ENCODE results near the gene TRAPPC5.

The TRAPPC5 gene

GRCh38 chr19:7645656-7646425 is 34.8 kb upstream of the TRAPPC5 start:
- no peak for DNase-seq

DNA sequence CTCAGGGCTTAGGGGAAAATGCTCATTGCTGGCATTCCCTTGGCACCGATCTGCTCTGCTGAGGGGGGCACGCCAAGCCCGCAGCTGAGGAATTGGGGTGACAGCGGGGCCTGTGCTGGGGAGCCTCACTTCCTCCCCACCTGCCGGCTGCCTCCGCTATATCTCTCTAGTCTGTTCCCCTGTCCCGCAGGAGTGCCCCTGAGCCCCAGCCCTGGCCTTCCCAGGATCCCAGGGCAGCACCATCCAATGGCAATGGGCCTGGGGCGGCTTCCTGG is 34.3 kb upstream of the TRAPPC5 start:
- no peak for DNase-seq

GRCh38 chr19:7647156-7647555 is 33.5 kb upstream of the TRAPPC5 start:
- DNase-seq, result no peak

DNA sequence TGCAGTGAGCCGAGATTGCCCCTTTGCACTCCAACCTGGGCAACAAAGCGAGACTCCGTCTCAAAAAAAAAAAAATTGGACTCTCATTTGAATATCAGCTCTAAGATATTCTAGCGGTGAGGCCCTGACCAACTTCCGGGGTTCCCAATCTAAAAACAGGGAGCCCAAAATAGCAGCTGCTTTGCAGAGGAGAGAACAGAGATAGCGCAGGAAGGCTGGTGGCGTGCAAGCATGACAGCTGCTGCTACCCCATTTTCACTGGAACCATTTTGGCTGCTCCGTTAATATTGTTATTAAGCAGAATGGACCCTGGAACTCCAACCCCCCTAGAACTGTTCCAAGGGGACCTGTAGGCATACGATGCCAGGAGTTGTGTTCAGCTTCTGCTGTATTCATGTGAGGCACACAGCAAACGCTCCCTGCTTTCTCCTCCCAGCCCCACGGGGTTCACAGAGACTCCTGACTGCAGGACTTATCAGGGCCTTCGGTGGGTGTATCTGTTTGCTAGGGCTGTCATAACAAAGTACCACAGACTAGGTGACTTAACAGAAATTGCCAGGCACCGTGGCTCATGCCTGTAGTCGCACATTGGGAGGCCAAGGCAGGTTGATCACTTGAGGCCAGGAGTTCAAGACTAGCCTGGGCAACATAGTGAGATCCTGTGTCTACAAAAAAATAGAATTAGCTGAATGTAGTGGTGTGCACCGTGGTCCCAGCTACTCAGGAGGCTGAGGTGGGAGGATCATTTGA is 32.2 kb upstream of the TRAPPC5 start:
- no peak for DNase-seq

DNA sequence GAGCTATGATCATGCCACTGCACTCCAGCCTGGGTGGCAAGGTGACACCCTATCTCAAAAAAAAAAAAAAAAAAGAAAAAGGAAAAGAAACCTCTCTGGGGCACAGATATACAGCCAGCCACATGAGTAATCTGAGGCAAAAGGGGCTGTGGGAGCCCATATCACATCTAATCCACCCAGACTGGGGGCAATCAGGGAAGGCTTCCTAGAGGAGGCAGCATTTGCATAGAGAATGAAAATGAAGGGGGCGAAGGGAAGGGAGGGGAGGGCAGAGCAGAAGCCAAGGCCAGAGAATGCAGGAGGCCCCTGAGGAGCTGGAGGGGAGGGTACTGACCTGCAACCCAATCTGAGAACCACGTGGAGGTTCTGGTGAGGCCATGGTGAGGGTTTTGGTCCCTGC is 30.5 kb upstream of the TRAPPC5 start:
- no peak for DNase-seq

DNA sequence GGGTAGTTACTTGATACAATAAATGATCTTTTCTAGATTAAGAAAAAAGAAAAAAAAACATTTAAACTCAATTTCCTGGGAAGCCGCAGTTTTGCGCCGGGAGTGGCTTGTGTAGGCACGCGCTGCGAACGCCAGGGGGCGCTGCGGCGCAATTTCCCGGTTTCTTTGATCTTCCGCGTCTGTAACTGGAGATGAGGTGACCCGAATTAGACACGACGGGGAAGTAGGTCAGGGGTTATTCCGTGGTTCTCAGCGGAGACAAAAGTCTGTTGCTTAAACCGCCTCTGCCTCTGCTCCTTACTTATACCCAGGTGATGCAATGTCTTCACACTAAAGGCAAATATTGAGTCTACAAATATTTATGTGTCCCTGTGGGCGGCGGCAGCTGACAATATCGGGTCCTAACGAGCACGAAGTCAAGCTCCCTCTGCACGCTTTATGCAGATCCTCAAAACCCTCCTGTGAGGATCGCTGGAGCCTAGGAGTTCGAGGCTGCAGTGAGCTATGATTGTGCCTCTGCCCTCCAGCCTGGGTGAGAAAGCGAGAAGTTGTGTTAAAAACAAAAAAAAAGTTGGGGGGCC is 28.5 kb upstream of the TRAPPC5 start:
- DNase-seq, result peak; percentile 62

DNA sequence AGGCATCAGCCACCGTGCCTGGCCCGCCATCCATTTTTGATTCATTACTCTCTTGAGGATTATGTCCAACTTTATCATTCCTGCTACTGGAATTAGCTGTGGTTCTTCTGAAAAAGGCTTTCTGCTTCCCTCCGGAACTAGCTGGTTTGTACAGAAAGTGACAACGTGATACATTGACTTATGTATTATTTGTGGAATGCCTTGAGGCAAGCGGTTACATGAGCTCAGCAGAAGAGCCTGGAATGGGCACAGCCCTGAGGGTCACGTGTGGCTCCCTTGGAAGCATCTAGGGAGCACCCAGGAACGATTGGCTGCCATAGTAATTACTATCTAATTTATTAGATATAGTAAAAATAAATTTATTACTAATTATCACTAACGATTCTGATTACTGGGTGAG is 26.2 kb upstream of the TRAPPC5 start:
- no peak for DNase-seq

DNA sequence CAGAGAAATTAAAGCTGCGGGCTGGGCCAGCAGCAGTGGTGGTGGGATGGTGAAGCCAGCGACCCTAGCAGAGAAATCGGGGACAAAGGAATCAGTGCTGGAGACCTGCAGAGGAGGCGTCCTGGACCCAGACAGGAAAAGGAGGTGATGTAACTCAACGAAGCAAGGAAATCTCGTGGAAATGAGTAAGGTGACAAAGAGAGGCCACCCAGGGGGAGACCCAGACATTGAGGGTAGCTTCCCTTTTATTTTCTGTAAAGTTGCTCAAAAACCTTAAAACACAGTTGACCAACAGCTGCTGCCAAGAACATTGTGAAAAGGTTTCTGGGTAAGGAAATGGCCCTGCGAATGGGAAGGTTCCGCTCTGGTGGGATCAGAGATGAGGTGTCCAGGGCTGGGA is 25.1 kb upstream of the TRAPPC5 start:
- no peak for DNase-seq

DNA sequence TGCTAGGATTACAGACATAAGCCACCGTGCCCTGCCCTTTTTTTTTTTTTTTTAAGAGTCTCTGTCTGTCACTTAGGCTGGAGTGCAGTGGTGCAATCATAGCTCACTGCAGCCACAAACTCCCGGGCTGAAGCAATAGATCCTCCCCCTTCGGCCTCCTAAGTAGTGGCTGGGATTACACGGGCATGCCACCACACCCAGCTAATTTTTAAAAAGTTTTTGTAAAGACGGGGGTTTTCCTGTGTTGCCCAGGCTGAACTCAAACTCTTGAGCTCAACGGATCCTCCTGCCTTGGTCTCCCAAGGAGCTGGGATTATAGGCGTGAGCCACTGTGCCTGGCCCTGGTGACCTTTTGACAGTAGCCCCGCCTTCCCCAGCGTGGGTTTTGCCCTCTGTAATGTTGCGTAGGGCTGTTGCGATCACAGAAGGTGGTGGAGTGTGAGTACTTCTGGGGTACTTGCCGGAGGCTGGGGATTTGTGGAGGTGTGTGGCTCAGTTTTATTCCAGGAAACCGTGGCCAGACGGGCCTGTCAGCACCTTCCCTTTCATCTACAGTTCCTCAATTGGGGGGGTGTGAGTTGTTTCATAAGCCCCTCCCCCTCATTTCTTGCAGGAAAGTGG is 23.4 kb upstream of the TRAPPC5 start:
- no peak for DNase-seq

GRCh38 chr19:7658219-7658686 is 22.4 kb upstream of the TRAPPC5 start:
- DNase-seq, result no peak

DNA sequence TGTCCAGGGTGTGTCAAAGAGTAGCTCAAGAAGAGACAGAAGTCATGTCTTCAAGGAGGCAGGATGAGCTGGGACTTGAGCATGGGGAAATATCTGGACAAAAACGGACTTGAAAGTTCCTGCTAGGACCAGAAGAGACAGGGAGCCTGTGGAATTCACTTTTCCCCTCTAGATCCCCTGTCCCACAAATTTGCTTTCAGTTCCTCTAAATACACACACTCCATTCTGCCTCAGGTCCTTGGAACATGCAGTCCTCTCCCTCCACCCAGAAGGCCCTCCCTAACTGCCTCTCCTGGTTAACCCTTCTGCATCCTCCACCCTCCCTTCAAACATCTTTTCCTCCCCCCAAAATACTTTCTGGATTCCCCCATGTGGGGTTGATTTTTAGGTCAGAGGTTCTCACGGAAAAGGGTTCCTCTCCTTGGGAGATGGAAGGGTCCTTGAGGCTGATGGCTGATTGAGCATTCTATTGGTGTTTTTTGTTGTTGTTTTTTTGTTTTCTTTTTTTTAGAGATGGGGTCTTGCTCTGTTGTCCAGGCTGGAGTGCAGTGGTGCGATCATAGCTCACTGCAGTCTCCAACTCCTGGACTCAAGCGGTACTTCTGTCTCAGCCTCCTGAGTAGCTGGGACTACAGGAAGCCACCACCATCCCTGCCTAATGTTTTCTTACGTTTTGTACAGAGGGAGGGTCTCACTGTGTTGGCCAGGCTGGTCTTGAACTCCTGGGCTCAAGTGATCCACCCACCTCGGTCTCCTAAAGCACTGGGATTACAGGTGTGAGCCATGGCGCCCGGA is 18.7 kb upstream of the TRAPPC5 start:
- no peak for DNase-seq

GRCh38 chr19:7662657-7663056 is 18.0 kb upstream of the TRAPPC5 start:
- no peak for DNase-seq

GRCh38 chr19:7663706-7664105 is 16.9 kb upstream of the TRAPPC5 start:
- no peak for DNase-seq

- peak; percentile 65 for DNase-seq
Measured at GRCh38 chr19:7665076-7665475, 15.6 kb upstream of the TRAPPC5 start.

GRCh38 chr19:7668842-7669241 is 11.8 kb upstream of the TRAPPC5 start, which contains the start of gene RETN:
TSS of gene RETN (plus strand) at chr19:7669049. CDS start at chr19:7669327, 278 bp downstream.
- DNase-seq, result no peak

DNA sequence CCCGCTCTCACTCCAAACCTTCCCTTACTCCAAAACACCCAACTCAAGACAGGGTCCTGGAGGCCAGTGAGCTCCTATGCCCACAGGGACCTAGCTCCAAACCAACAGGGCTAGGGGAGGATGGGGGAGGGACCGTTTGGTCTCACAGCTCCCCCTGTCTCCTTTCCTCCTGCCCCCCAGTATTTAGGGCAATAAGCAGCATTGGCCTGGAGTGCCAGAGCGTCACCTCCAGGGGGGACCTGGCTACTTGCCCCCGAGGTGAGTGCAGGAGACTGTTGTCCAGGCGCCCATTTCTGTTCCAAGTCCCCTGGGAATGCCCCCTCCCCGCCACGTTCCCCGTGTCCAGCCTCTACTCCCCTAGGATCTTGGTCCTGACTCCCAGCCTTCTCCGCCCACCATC is 11.0 kb upstream of the TRAPPC5 start:
- DNase-seq, result no peak

DNA sequence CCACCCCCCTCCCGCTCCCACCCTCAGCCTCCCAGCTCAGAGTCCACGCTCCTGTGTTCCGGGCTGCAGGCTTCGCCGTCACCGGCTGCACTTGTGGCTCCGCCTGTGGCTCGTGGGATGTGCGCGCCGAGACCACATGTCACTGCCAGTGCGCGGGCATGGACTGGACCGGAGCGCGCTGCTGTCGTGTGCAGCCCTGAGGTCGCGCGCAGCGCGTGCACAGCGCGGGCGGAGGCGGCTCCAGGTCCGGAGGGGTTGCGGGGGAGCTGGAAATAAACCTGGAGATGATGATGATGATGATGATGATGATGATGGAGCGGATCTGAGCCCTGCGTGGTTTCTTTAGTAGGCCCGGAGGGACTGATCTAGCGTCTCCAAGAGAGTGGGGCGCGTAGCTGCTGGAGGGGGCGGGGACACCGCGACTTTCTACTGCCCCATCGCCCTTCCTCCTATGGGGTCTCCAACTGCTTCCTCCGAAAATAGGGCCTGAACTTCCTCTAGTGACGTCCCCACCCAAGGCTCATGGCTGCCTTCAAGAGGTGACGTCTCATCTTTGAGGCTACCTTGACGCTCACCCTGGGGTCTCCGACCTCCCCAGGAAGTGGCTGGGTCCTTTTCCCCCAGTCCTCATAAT is 10.4 kb upstream of the TRAPPC5 start:
- no peak for DNase-seq

GRCh38 chr19:7670790-7671189 is 9.8 kb upstream of the TRAPPC5 start:
- no peak for DNase-seq

DNA sequence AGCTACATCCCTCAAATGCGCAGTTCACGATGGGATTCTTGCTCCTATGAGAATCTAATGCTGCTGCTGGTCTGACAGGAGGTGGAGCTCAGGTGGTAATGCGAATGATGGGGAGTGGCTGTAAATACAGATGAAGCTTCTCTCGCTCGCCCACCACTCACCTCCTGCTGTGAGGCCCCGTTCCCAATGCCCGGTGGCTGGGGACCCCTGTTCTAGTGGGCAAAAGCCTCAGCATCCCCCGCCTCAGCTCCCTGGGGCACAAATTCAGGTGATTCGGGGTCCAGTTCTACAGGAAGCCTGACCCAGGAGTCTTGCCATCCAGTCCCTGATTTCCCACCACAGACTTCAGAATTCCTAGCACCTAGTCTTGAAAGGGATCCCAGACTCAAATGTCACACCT is 8.1 kb upstream of the TRAPPC5 start:
- DNase-seq, result no peak

GRCh38 chr19:7674010-7675005 is 6.3 kb upstream of the TRAPPC5 start:
- DNase-seq, result peak; percentile 26

- no peak for DNase-seq
Measured at GRCh38 chr19:7676376-7676775, 4.3 kb upstream of the TRAPPC5 start.
